Peyer's patch (tissue), 4 donors: ENCODE data around the gene ANXA1.

Experiments
- POLR2A ChIP-seq, 2 donors: fragments of 450-650 bp; IDR thresholded peaks; one replicate each; pipeline ENCODE4 v1.5.1; 2017; ENCODE audit warnings: antibody characterized with exemption in 2 of 2, mild to moderate bottlenecking in 2 of 2, moderate library complexity in 2 of 2
- TF ChIP-seq, protein P1 (sequence below), 6 experiments: fragments of 450-650 bp in 4 of 6; fragments of 200-600 bp in 2 of 6; sonication (generic) in 1 of 6; IDR thresholded peaks; one replicate each; pipeline ENCODE4 v1.5.1; 2017 to 2019; ENCODE audit warnings: antibody characterized with exemption in 6 of 6, mild to moderate bottlenecking in 3 of 6, moderate library complexity in 1 of 6

GRCh38 chr9:73215249-73215648, 63.6 kb downstream of the ANXA1 start:
- TF ChIP-seq, protein P1, sequence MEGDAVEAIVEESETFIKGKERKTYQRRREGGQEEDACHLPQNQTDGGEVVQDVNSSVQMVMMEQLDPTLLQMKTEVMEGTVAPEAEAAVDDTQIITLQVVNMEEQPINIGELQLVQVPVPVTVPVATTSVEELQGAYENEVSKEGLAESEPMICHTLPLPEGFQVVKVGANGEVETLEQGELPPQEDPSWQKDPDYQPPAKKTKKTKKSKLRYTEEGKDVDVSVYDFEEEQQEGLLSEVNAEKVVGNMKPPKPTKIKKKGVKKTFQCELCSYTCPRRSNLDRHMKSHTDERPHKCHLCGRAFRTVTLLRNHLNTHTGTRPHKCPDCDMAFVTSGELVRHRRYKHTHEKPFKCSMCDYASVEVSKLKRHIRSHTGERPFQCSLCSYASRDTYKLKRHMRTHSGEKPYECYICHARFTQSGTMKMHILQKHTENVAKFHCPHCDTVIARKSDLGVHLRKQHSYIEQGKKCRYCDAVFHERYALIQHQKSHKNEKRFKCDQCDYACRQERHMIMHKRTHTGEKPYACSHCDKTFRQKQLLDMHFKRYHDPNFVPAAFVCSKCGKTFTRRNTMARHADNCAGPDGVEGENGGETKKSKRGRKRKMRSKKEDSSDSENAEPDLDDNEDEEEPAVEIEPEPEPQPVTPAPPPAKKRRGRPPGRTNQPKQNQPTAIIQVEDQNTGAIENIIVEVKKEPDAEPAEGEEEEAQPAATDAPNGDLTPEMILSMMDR (IDR thresholded peaks at IDR 0.05): no peak
- no peak for TF ChIP-seq POLR2A (IDR thresholded peaks at IDR 0.05)
